ENCODE measurements around the gene SUGP1. TPM values are rescaled to one million over a fixed set of nuclear protein-coding genes. Genes with fewer than 3 reads are reported as not detected.

The SUGP1 gene
- total and polyA plus RNA-seq, 4 donors: 11.2 to 18.9 (median 14.8) TPM

- peaks cover 0 to 8% (median 3%) of the 10 kb centered on the region in 4 donors for H3K4me1 ChIP-seq (ENCODE audit: control insufficient read depth in 4 of 4, insufficient read depth in 4 of 4, low read length in 3 of 4)
- H3K9me3 ChIP-seq (ENCODE audit: control insufficient read depth in 4 of 4, low read length in 3 of 4): no peaks in the 10 kb centered on the region
- H3K9ac ChIP-seq (ENCODE audit: low read depth in 1 of 2, low read length in 2 of 2): no peak overlapping the region
- no peak overlapping the region for H3K4me3 ChIP-seq (ENCODE audit: low read depth in 1 of 3, low read length in 3 of 3)
- DNase-seq (ENCODE audit: low spot score): peak; percentile 73
- no peaks in the 10 kb centered on the region for H3K36me3 ChIP-seq (ENCODE audit: control insufficient read depth in 4 of 4, insufficient read depth in 3 of 4, low read depth in 1 of 4, low read length in 3 of 4)
- 39% methylated on average over 18 of the region's 18 CpGs for WGBS
- TF ChIP-seq, protein P1, sequence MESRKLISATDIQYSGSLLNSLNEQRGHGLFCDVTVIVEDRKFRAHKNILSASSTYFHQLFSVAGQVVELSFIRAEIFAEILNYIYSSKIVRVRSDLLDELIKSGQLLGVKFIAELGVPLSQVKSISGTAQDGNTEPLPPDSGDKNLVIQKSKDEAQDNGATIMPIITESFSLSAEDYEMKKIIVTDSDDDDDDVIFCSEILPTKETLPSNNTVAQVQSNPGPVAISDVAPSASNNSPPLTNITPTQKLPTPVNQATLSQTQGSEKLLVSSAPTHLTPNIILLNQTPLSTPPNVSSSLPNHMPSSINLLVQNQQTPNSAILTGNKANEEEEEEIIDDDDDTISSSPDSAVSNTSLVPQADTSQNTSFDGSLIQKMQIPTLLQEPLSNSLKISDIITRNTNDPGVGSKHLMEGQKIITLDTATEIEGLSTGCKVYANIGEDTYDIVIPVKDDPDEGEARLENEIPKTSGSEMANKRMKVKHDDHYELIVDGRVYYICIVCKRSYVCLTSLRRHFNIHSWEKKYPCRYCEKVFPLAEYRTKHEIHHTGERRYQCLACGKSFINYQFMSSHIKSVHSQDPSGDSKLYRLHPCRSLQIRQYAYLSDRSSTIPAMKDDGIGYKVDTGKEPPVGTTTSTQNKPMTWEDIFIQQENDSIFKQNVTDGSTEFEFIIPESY (IDR thresholded peaks at IDR 0.05): no peak
- TF ChIP-seq, protein P2, sequence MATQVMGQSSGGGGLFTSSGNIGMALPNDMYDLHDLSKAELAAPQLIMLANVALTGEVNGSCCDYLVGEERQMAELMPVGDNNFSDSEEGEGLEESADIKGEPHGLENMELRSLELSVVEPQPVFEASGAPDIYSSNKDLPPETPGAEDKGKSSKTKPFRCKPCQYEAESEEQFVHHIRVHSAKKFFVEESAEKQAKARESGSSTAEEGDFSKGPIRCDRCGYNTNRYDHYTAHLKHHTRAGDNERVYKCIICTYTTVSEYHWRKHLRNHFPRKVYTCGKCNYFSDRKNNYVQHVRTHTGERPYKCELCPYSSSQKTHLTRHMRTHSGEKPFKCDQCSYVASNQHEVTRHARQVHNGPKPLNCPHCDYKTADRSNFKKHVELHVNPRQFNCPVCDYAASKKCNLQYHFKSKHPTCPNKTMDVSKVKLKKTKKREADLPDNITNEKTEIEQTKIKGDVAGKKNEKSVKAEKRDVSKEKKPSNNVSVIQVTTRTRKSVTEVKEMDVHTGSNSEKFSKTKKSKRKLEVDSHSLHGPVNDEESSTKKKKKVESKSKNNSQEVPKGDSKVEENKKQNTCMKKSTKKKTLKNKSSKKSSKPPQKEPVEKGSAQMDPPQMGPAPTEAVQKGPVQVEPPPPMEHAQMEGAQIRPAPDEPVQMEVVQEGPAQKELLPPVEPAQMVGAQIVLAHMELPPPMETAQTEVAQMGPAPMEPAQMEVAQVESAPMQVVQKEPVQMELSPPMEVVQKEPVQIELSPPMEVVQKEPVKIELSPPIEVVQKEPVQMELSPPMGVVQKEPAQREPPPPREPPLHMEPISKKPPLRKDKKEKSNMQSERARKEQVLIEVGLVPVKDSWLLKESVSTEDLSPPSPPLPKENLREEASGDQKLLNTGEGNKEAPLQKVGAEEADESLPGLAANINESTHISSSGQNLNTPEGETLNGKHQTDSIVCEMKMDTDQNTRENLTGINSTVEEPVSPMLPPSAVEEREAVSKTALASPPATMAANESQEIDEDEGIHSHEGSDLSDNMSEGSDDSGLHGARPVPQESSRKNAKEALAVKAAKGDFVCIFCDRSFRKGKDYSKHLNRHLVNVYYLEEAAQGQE (IDR thresholded peaks at IDR 0.05): no peak
- TF ChIP-seq EGR1 (IDR thresholded peaks at IDR 0.05; ENCODE audit: low read depth in 2 of 2) (no peak), SP1 (IDR thresholded peaks at IDR 0.05) (peak; percentile 68), FOXA1 (IDR thresholded peaks at IDR 0.05) (no peak), YY1 (IDR thresholded peaks at IDR 0.05) (no peak), MAX (IDR thresholded peaks at IDR 0.05) (no peak), JUND (IDR thresholded peaks at IDR 0.05) (no peak), HNF4A (conservative IDR thresholded peaks at IDR 0.05) (peak in 1 of 2 donors; percentile 52), GABPA (IDR thresholded peaks at IDR 0.05 in 1 of 2, conservative IDR thresholded peaks at IDR 0.05 in 1 of 2) (peak; percentile 69 to 81), TAF1 (conservative IDR thresholded peaks at IDR 0.05) (no peak), RXRA (IDR thresholded peaks at IDR 0.05) (peak; percentile 63 to 94), FOXA2 (IDR thresholded peaks at IDR 0.05) (no peak), NR2F2 (IDR thresholded peaks at IDR 0.05) (no peak), ATF3 (IDR thresholded peaks at IDR 0.05) (no peak), HNF4G (IDR thresholded peaks at IDR 0.05) (no peak), RAD21 (IDR thresholded peaks at IDR 0.05) (peak; percentile 94 to 99)
- TF ChIP-seq, protein P3, sequence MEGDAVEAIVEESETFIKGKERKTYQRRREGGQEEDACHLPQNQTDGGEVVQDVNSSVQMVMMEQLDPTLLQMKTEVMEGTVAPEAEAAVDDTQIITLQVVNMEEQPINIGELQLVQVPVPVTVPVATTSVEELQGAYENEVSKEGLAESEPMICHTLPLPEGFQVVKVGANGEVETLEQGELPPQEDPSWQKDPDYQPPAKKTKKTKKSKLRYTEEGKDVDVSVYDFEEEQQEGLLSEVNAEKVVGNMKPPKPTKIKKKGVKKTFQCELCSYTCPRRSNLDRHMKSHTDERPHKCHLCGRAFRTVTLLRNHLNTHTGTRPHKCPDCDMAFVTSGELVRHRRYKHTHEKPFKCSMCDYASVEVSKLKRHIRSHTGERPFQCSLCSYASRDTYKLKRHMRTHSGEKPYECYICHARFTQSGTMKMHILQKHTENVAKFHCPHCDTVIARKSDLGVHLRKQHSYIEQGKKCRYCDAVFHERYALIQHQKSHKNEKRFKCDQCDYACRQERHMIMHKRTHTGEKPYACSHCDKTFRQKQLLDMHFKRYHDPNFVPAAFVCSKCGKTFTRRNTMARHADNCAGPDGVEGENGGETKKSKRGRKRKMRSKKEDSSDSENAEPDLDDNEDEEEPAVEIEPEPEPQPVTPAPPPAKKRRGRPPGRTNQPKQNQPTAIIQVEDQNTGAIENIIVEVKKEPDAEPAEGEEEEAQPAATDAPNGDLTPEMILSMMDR (IDR thresholded peaks at IDR 0.05; ENCODE audit: low read depth, low read length, missing input control): peak; percentile 92
- H3K27me3 ChIP-seq (ENCODE audit: control insufficient read depth in 4 of 4, insufficient read depth in 4 of 4, low read length in 3 of 4): no peaks in the 10 kb centered on the region
- H3K27ac ChIP-seq (ENCODE audit: low read depth in 1 of 2, low read length in 2 of 2): no peak overlapping the region
These were observed 46.4 kb upstream of the SUGP1 start for GRCh38 chr19:19366434-19367396.
